K562 (cell line): Measurements from ENCODE around the gene TDRD6. TPM values are rescaled to one million over a fixed set of nuclear protein-coding genes. Genes with fewer than 3 reads are reported as not detected.

Source experiments
- ATAC-seq: fragments of 200-7000 bp; cut with Tn5 transposase; 3 replicates; pipeline ENCODE4 v1.9.1; 2020; ENCODE audit warnings: moderate library complexity
- BruUV-seq: library from RNA; stranded (reverse); fragments of 400-500 nt; replicated peaks from 2 replicates; lab custom pipeline; 2021; lab: Mats Ljungman, UMichigan
- CTCF ChIA-PET: fragments of 300-600 bp; formaldehyde crosslinking; extraction: SDS; loops from one replicate; lab custom pipeline; 2021; ENCODE audit warnings: low intra/inter-chr PET ratio; lab: Yijun Ruan, JAX
- POLR2A ChIA-PET: fragments of 300-600, 350-650 bp; sonication (Branson Sonifier 250); formaldehyde crosslinking; extraction: SDS; loops from one replicate; lab custom pipeline; 2021; ENCODE audit warnings: antibody characterized with exemption, inconsistent platforms; lab: Yijun Ruan, JAX
- DNase-seq, 4 experiments: peaks; one replicate each; pipeline versions ENCODE4 v3.0.0 to v3.0.0-alpha.2; 2011 to 2018; ENCODE audit warnings: low spot score in 3 of 4, mixed read lengths in 3 of 4; ENCODE audit errors: extremely low read depth in 1 of 4
- FAIRE-seq: peaks from 2 replicates; lab custom pipeline; 2011; peaks lifted over from hg19 to GRCh38; lab: Jason Lieb, UNC
- H2AFZ ChIP-seq: 2 replicates; pipeline ENCODE4 v1.6.0; 2011; ENCODE audit warnings: low read depth, low read length, control low read depth, inconsistent platforms
- H3K27ac ChIP-seq: fragments of 200-600 bp; 3 replicates; pipeline ENCODE4 v1.8.0; 2011; ENCODE audit warnings: low read depth, mild to moderate bottlenecking, control low read depth, inconsistent platforms, low read length, moderate library complexity, mixed read lengths; ENCODE audit errors: extremely low read depth
- H3K27me3 ChIP-seq, 2 experiments: fragments of 300-600 bp in 1 of 2; 2 replicates in 1 of 2; 3 replicates in 1 of 2; pipeline versions ENCODE4 v1.6.0 to v1.8.0; 2011; ENCODE audit warnings: inconsistent platforms in 2 of 2, low read length in 2 of 2, mild to moderate bottlenecking in 1 of 2, mixed read lengths in 1 of 2, moderate library complexity in 1 of 2; ENCODE audit not compliant: control insufficient read depth in 2 of 2, insufficient read depth in 2 of 2
- H3K36me3 ChIP-seq: fragments of 300-600 bp; 3 replicates; pipeline ENCODE4 v1.8.0; 2011; ENCODE audit warnings: mild to moderate bottlenecking, low read length, inconsistent platforms; ENCODE audit not compliant: control insufficient read depth, insufficient read depth
- H3K4me1 ChIP-seq, 2 experiments: fragments of 200-600 bp in 1 of 2; replicated peaks in 1 of 2; 2 replicates in 1 of 2; 3 replicates in 1 of 2; pipeline versions ENCODE4 v1.5.1 to v1.8.0; 2011; ENCODE audit warnings: inconsistent platforms in 2 of 2, low read length in 2 of 2, mild to moderate bottlenecking in 1 of 2, mixed read lengths in 1 of 2, moderate library complexity in 1 of 2; ENCODE audit not compliant: control insufficient read depth in 2 of 2, insufficient read depth in 2 of 2
- H3K4me2 ChIP-seq: 2 replicates; pipeline ENCODE4 v1.6.1; 2011; ENCODE audit warnings: low read length, control low read depth, inconsistent platforms, mixed read lengths; ENCODE audit not compliant: insufficient read depth
- H3K4me3 ChIP-seq: fragments of 200-600 bp; sonication (generic), shearing (Covaris generic); 2 replicates; pipeline ENCODE4 v1.5.1; 2016; ENCODE audit warnings: control low read depth, inconsistent platforms
- H3K79me2 ChIP-seq: fragments of 200-600 bp; 3 replicates; pipeline ENCODE4 v1.8.0; 2011; ENCODE audit warnings: low read length, inconsistent platforms; ENCODE audit not compliant: control insufficient read depth, insufficient read depth
- H3K9ac ChIP-seq, 2 experiments: 2 replicates each; pipeline versions ENCODE4 v1.6.0 to v1.6.1; 2011; ENCODE audit warnings: low read depth in 2 of 2, low read length in 2 of 2, control low read depth in 1 of 2, inconsistent platforms in 1 of 2, mild to moderate bottlenecking in 1 of 2, mixed read lengths in 1 of 2; ENCODE audit not compliant: insufficient read depth in 1 of 2
- H3K9me1 ChIP-seq: one replicate; pipeline ENCODE4 v1.6.0; 2011; ENCODE audit warnings: inconsistent platforms, mild to moderate bottlenecking, low read length, moderate library complexity; ENCODE audit not compliant: control insufficient read depth, insufficient read depth
- H3K9me3 ChIP-seq: replicated peaks from 2 replicates; pipeline ENCODE4 v1.5.1; 2011; ENCODE audit warnings: low read depth, low read length, inconsistent platforms; ENCODE audit not compliant: control insufficient read depth, insufficient read depth
- H4K20me1 ChIP-seq: replicated peaks from 2 replicates; pipeline ENCODE4 v1.6.1; 2011; ENCODE audit warnings: low read length, inconsistent platforms, mixed read lengths; ENCODE audit not compliant: control insufficient read depth, insufficient read depth
- ATF6 ChIP-seq: sonication (generic); formaldehyde crosslinking; IDR thresholded peaks from 2 replicates; pipeline ENCODE4 v1.4.0; 2020; ENCODE audit warnings: mild to moderate bottlenecking, missing genetic modification reagents
- ETS2 ChIP-seq: IDR thresholded peaks from 2 replicates; pipeline ENCODE4 v1.6.1; 2016; ENCODE audit warnings: borderline replicate concordance, missing genetic modification characterization, mild to moderate bottlenecking, moderate library complexity, missing compliant biosample characterization; ENCODE audit not compliant: poor library complexity, severe bottlenecking
- GATA2 ChIP-seq: sonication (generic); formaldehyde crosslinking; IDR thresholded peaks from 2 replicates; pipeline ENCODE4 v1.4.0; 2020; ENCODE audit warnings: mild to moderate bottlenecking, missing genetic modification reagents
- HES1 ChIP-seq: fragments of 450-650 bp; IDR thresholded peaks from 2 replicates; pipeline ENCODE4 v1.6.1; 2016; ENCODE audit warnings: low read depth, mild to moderate bottlenecking, moderate library complexity
- KAT2B ChIP-seq: IDR thresholded peaks from one replicate; pipeline ENCODE4 v1.6.1; 2012; ENCODE audit warnings: low read depth, mild to moderate bottlenecking, control low read depth, inconsistent platforms, low read length, moderate library complexity
- NR4A1 ChIP-seq, 2 experiments: fragments of 250-450 bp in 1 of 2; fragments of 450-650 bp in 1 of 2; sonication (Bioruptor Pico) in 1 of 2; IDR thresholded peaks; 2 replicates each; pipeline versions ENCODE4 v1.4.0 to v1.6.1; 2016 to 2020; ENCODE audit warnings: mild to moderate bottlenecking in 2 of 2, missing compliant biosample characterization in 1 of 2, missing genetic modification characterization in 1 of 2, moderate library complexity in 1 of 2
- PHF20 ChIP-seq: fragments of 450-650 bp; IDR thresholded peaks from 2 replicates; pipeline ENCODE4 v1.6.1; 2018; ENCODE audit not compliant: partially characterized antibody
- POLR2B ChIP-seq: fragments of 450-650 bp; IDR thresholded peaks from 2 replicates; pipeline ENCODE4 v1.6.1; 2018; ENCODE audit warnings: low read depth; ENCODE audit not compliant: partially characterized antibody
- XRCC5 ChIP-seq: fragments of 200-400 bp; formaldehyde crosslinking; IDR thresholded peaks from 2 replicates; pipeline ENCODE4 v1.6.1; 2017; ENCODE audit warnings: low read depth, mild to moderate bottlenecking, low read length
- YBX1 ChIP-seq: fragments of 450-650 bp; IDR thresholded peaks from 2 replicates; pipeline ENCODE4 v1.7.1; 2016; ENCODE audit warnings: mild to moderate bottlenecking
- ZNF165 ChIP-seq: fragments of 250-450 bp; sonication (Bioruptor Pico); IDR thresholded peaks from 2 replicates; pipeline ENCODE4 v1.4.0; 2020; ENCODE audit warnings: borderline replicate concordance
- ZNF175 ChIP-seq: fragments of 200-800 bp; sonication (Bioruptor generic); IDR thresholded peaks from 2 replicates; pipeline ENCODE4 v1.6.1; 2016; ENCODE audit warnings: low read depth, mild to moderate bottlenecking, missing genetic modification characterization, missing compliant biosample characterization
- ZNF780A ChIP-seq: fragments of 250-450 bp; sonication (Bioruptor Pico); IDR thresholded peaks from 2 replicates; pipeline ENCODE4 v1.5.0; 2021; ENCODE audit warnings: mild to moderate bottlenecking
- ZSCAN29 ChIP-seq: fragments of 450-650 bp; IDR thresholded peaks from 2 replicates; pipeline ENCODE4 v1.6.1; 2017
- WGBS: fragments of 100-300 bp; shearing (Covaris generic); methylation state at CpG from one replicate; pipeline ENCODE4 v1.1.6; 2016; ENCODE audit warnings: low coverage, mixed read lengths; ENCODE audit not compliant: insufficient coverage; ENCODE audit errors: missing lambda C conversion rate; 5-methylcytosine and 5-hydroxymethylcytosine counted together
- in situ Hi-C: fragments of 300-500 bp; cut with MboI; formaldehyde crosslinking; loops from 4 replicates; pipeline ENCODE4 v1.15.0; 2018; ENCODE audit warnings: inconsistent platforms, mixed read lengths
- intact Hi-C: fragments of 100-400 bp; cut with micrococcal nuclease; formaldehyde crosslinking; loops from 2 replicates; pipeline ENCODE4 v1.14.2; 2022
- polyA plus RNA-seq, 8 experiments: library from polyadenylated mRNA; depleted of rRNA in 4 of 8; stranded (reverse) in 5 of 8; unstranded in 3 of 8; fragments of >200 nt; fragmentation: Nextera tagmentation in 2 of 8; fragmentation: Illumina TruSeq in 1 of 8; extraction: Ambion mirVana in 2 of 8; extraction: Trizol in 1 of 8; gene quantifications; 2 replicates each; pipeline versions ENCODE4 v1.2.1 to v1.2.3, GENCODE V29; 2011 to 2014; ENCODE audit warnings: inconsistent platforms in 1 of 8, missing spikeins in 1 of 8
- total RNA-seq, 7 experiments: library from RNA; depleted of rRNA in 6 of 7; stranded (reverse); fragments of >200 nt in 6 of 7; fragmentation: Illumina TruSeq in 2 of 7; extraction: Trizol in 2 of 7; gene quantifications; 2 replicates each; pipeline versions ENCODE4 v1.2.1 to v1.2.3, GENCODE V29; 2011 to 2021; ENCODE audit warnings: low replicate concordance in 1 of 7

Gene TDRD6
- total and polyA plus RNA-seq, 9 of the 15 experiments (the other 6 are each of a cell fraction or from before 2014, with no cell fraction given), result under 0.01 to 0.53 (median 0.14) TPM; not detected in 1

GRCh38 chr6:46688117-46688965 lies 656 bp downstream of the TDRD6 start (continued):
- no peak for TF ChIP-seq ATF6 (CRISPR knock-in tag)
- no peak for TF ChIP-seq ETS2 (tag)
- TF ChIP-seq ZNF780A, result no peak

GRCh38 chr6:46688966-46689335 lies 1.3 kb downstream of the TDRD6 start:
- BruUV-seq, result no TSS peak
- in situ Hi-C loops, result no loop called here
- H4K20me1 ChIP-seq, result no peaks in the 10 kb centered on the region
- no peaks in the 10 kb centered on the region for H3K9me1 ChIP-seq
- 5% methylated on average over 13 of the region's 13 CpGs for WGBS
- no peak for ATAC-seq
- H3K27ac ChIP-seq, result no peak overlapping the region
- DNase-seq, result no peak
- H3K4me1 ChIP-seq, result peaks cover 0 to 14% of the 10 kb centered on the region in 2 experiments; a peak in 2 of 5 replicates
- no peak overlapping the region for H2AFZ ChIP-seq
- POLR2A ChIA-PET, result no interaction called here
- H3K9ac ChIP-seq, result no peak overlapping the region
- H3K27me3 ChIP-seq, result peaks cover 0 to 11% of the 10 kb centered on the region in 2 experiments; a peak in 1 of 5 replicates
- no peak for FAIRE-seq
- intact Hi-C loops, result no loop called here
- no peaks in the 10 kb centered on the region for H3K9me3 ChIP-seq
- H3K79me2 ChIP-seq, result no peaks in the 10 kb centered on the region
- no peak overlapping the region for H3K4me2 ChIP-seq
- CTCF ChIA-PET, result no interaction called here
- no peaks in the 10 kb centered on the region for H3K36me3 ChIP-seq
- no peak overlapping the region for H3K4me3 ChIP-seq
- TF ChIP-seq KAT2B, result no peak
- no peak for TF ChIP-seq ZSCAN29
- no peak for TF ChIP-seq ZNF165 (CRISPR knock-in tag)
- TF ChIP-seq GATA2 (CRISPR knock-in tag), result no peak
- TF ChIP-seq HES1, result no peak
- TF ChIP-seq PHF20, result no peak
- TF ChIP-seq POLR2B, result no peak
- no peak for TF ChIP-seq NR4A1 (CRISPR knock-in tag; IDR thresholded peaks at IDR 0.05)
- no peak for TF ChIP-seq NR4A1 (tag; IDR thresholded peaks at IDR 0.05)
- no peak for TF ChIP-seq YBX1
- no peak for TF ChIP-seq ZNF175 (CRISPR knock-in tag)
- TF ChIP-seq XRCC5, result no peak
